ENCODE data around the gene ITPKB.

GRCh38 chr1:226608699-226609505, 130.2 kb downstream of the ITPKB start:
- TF ChIP-seq CTCF (IDR thresholded peaks at IDR 0.05) (peak; percentile 69 to 89 (median 84)), POLR2A (IDR thresholded peaks at IDR 0.05) (no peak)

All from heart left ventricle (tissue), 13 donors.